HCT116 (cell line): ENCODE measurements around the gene KRT86. TPM values are rescaled to one million over a fixed set of nuclear protein-coding genes. Genes with fewer than 3 reads are reported as not detected.

Experiments used
- ATAC-seq: fragments of 200-7000 bp; cut with Tn5 transposase; 2 replicates; pipeline ENCODE4 v1.9.1; 2020; ENCODE audit warnings: mild to moderate bottlenecking, moderate library complexity
- BruUV-seq: library from RNA; stranded (reverse); fragments of 400-500 nt; replicated peaks from 2 replicates; lab custom pipeline; 2021; lab: Mats Ljungman, UMichigan
- CTCF ChIA-PET: fragments of 300-600 bp; sonication (Branson Sonifier 250); formaldehyde crosslinking; loops from one replicate; lab custom pipeline; 2021; ENCODE audit warnings: antibody characterized with exemption; lab: Charles Lee
- POLR2A ChIA-PET: fragments of 300-600, 350-600 bp; sonication (Branson Sonifier 250); formaldehyde crosslinking; loops from one replicate; lab custom pipeline; 2021; ENCODE audit warnings: antibody characterized with exemption; lab: Charles Lee
- RAD21 ChIA-PET, 2 experiments: fragments of 300-600 bp; sonication (Branson Sonifier 250); formaldehyde crosslinking; loops; one replicate each; lab custom pipeline; 2023; ENCODE audit warnings: low total read pairs in 2 of 2; ENCODE audit not compliant: uncharacterized antibody in 2 of 2, unreplicated experiment in 2 of 2, low non-redundant PET in 1 of 2; lab: Charles Lee
- DNase-seq: peaks from one replicate; pipeline ENCODE4 v3.0.0-alpha.2; 2010; ENCODE audit warnings: low read depth, low spot score
- H2AFZ ChIP-seq: fragments of 200-600 bp; shearing (Covaris generic), sonication (generic); 2 replicates; pipeline ENCODE4 v1.6.1; 2017; ENCODE audit warnings: low read depth, mixed run types, mixed read lengths, antibody characterized with exemption, low read length; ENCODE audit not compliant: poor library complexity, severe bottlenecking
- H3K27ac ChIP-seq: 2 replicates; pipeline ENCODE4 v1.5.1; 2012; ENCODE audit warnings: low read depth, low read length
- H3K27me3 ChIP-seq: fragments of 200-600 bp; sonication (generic); 2 replicates; pipeline ENCODE4 v1.6.1; 2016; ENCODE audit warnings: mixed run types, low read length, mixed read lengths; ENCODE audit not compliant: insufficient read depth
- H3K36me3 ChIP-seq, 2 experiments: fragments of 200-500 bp in 1 of 2; fragments of 200-600 bp in 1 of 2; sonication (Bioruptor generic) in 1 of 2; sonication (generic) in 1 of 2; 2 replicates each; pipeline versions ENCODE4 v1.5.1 to v1.6.1; 2014 to 2016; ENCODE audit warnings: low read length in 2 of 2, inconsistent platforms in 1 of 2, mixed read lengths in 1 of 2, mixed run types in 1 of 2; ENCODE audit not compliant: insufficient read depth in 2 of 2, control insufficient read depth in 1 of 2
- H3K4me1 ChIP-seq, 2 experiments: fragments of 200-600 bp in 1 of 2; sonication (generic) in 1 of 2; 2 replicates each; pipeline versions ENCODE4 v1.5.1 to v1.6.1; 2012 to 2017; ENCODE audit warnings: low read length in 2 of 2, inconsistent platforms in 1 of 2, mild to moderate bottlenecking in 1 of 2, mixed read lengths in 1 of 2, mixed run types in 1 of 2, moderate library complexity in 1 of 2; ENCODE audit not compliant: insufficient read depth in 2 of 2, control insufficient read depth in 1 of 2
- H3K4me2 ChIP-seq: fragments of 200-600 bp; sonication (generic); 2 replicates; pipeline ENCODE4 v1.6.1; 2017; ENCODE audit warnings: mixed run types, low read length, mixed read lengths
- H3K4me3 ChIP-seq, 2 experiments: fragments of 200-600 bp in 1 of 2; sonication (generic) in 1 of 2; replicated peaks in 1 of 2; 2 replicates each; pipeline ENCODE4 v1.5.1; 2011 to 2016; ENCODE audit warnings: low read length in 2 of 2, control low read depth in 1 of 2, low read depth in 1 of 2, mild to moderate bottlenecking in 1 of 2, mixed read lengths in 1 of 2, mixed run types in 1 of 2
- H3K79me2 ChIP-seq: fragments of 200-600 bp; sonication (generic); 2 replicates; pipeline ENCODE4 v1.6.1; 2017; ENCODE audit warnings: mild to moderate bottlenecking, mixed run types, low read length, moderate library complexity, mixed read lengths; ENCODE audit not compliant: insufficient read depth
- H3K9ac ChIP-seq: fragments of 200-600 bp; sonication (generic); 2 replicates; pipeline ENCODE4 v1.6.1; 2016; ENCODE audit warnings: low read length, mixed read lengths
- H3K9me2 ChIP-seq: fragments of 200-600 bp; sonication (generic), shearing (Covaris generic); 2 replicates; pipeline ENCODE4 v1.6.1; 2017; ENCODE audit warnings: mixed run types, mild to moderate bottlenecking, moderate library complexity; ENCODE audit not compliant: insufficient read depth
- H3K9me3 ChIP-seq, 2 experiments: fragments of 200-500 bp in 1 of 2; fragments of 200-600 bp in 1 of 2; sonication (Bioruptor generic) in 1 of 2; sonication (generic) in 1 of 2; 2 replicates each; pipeline ENCODE4 v1.6.1; 2014 to 2017; ENCODE audit warnings: low read length in 2 of 2, mixed read lengths in 2 of 2, inconsistent platforms in 1 of 2, low read depth in 1 of 2, mild to moderate bottlenecking in 1 of 2, mixed run types in 1 of 2, moderate library complexity in 1 of 2; ENCODE audit not compliant: control insufficient read depth in 1 of 2, insufficient read depth in 1 of 2
- H4K20me1 ChIP-seq: fragments of 200-600 bp; sonication (generic), shearing (Covaris generic); 2 replicates; pipeline ENCODE4 v1.6.1; 2017; ENCODE audit warnings: mixed run types, mild to moderate bottlenecking, moderate library complexity; ENCODE audit not compliant: insufficient read depth
- CBX3 ChIP-seq: IDR thresholded peaks from 2 replicates; pipeline ENCODE4 v1.6.1; 2012; ENCODE audit warnings: low read depth
- CTCF ChIP-seq, 3 experiments: fragments of 200-600 bp in 1 of 3; sonication (generic) in 1 of 3; IDR thresholded peaks in 2 of 3; conservative IDR thresholded peaks in 1 of 3; 2 replicates each; pipeline ENCODE4 v1.5.1; 2012 to 2017; ENCODE audit warnings: low read depth in 2 of 3, low read length in 2 of 3, antibody characterized with exemption in 1 of 3, borderline replicate concordance in 1 of 3, control low read depth in 1 of 3, mild to moderate bottlenecking in 1 of 3, mixed read lengths in 1 of 3, mixed run types in 1 of 3, moderate library complexity in 1 of 3; ENCODE audit not compliant: insufficient read depth in 1 of 3
- ELF1 ChIP-seq: IDR thresholded peaks from 2 replicates; pipeline ENCODE4 v1.6.1; 2012; ENCODE audit warnings: low read depth, borderline replicate concordance
- JUND ChIP-seq: IDR thresholded peaks from 2 replicates; pipeline ENCODE4 v1.6.1; 2012
- POLR2AphosphoS5 ChIP-seq: IDR thresholded peaks from 2 replicates; pipeline ENCODE4 v1.6.1; 2011; ENCODE audit warnings: mild to moderate bottlenecking, low read depth, low read length, moderate library complexity
- SRF ChIP-seq: IDR thresholded peaks from 2 replicates; pipeline ENCODE4 v1.6.1; 2012; ENCODE audit warnings: low read depth
- TCF7L2 ChIP-seq: IDR thresholded peaks from 2 replicates; pipeline ENCODE4 v1.7.0; 2011; ENCODE audit warnings: borderline replicate concordance, inconsistent platforms; ENCODE audit not compliant: insufficient read depth, insufficient read length; ENCODE audit errors: extremely low read depth
- ZBTB33 ChIP-seq: IDR thresholded peaks from 2 replicates; pipeline ENCODE4 v1.6.1; 2011; ENCODE audit warnings: mild to moderate bottlenecking, low read length, moderate library complexity; ENCODE audit not compliant: insufficient replicate concordance; ENCODE audit errors: extremely low read depth
- intact Hi-C: fragments of 100-400 bp; cut with micrococcal nuclease; formaldehyde crosslinking; loops from 2 replicates; pipeline ENCODE4 v1.10.0; 2022
- total RNA-seq: library from RNA; stranded (reverse); gene quantifications from one replicate; pipeline ENCODE4 v1.2.1, GENCODE V29; 2021; ENCODE audit not compliant: unreplicated experiment

KRT86 gene
- total RNA-seq, 1 experiment from 2014 or later, result 1.5 TPM

- Histone ChIP-seq H4K20me1 (no peaks in the 10 kb centered on the region), H3K36me3 (no peaks in the 10 kb centered on the region), H3K4me3 (no peak overlapping the region), H3K9ac (no peak overlapping the region), H3K4me2 (no peak overlapping the region), H3K79me2 (no peaks in the 10 kb centered on the region), H2AFZ (no peak overlapping the region), H3K27ac (no peak overlapping the region), H3K4me1 (peaks cover 10 to 36% of the 10 kb centered on the region in 2 experiments), H3K27me3 (no peaks in the 10 kb centered on the region), H3K9me2 (no peaks in the 10 kb centered on the region), H3K9me3 (no peaks in the 10 kb centered on the region)
- DNase-seq, result no peak
- ChIA-PET CTCF (interaction anchor here (0.9 to 2.7 kb wide), 6 partner anchors 9 to 62 kb away, joined by 3 to 17 read pairs (median 4); no protein-coding TSS in a partner anchor), POLR2A (interaction anchor here (1.7 kb wide), 1 partner anchor 30 kb away, joined by 4 read pairs; no protein-coding TSS in a partner anchor), RAD21 (no interaction called here)
- no peak for TF ChIP-seq ELF1
- TF ChIP-seq POLR2AphosphoS5, result no peak
- TF ChIP-seq SRF, result no peak
- TF ChIP-seq ZBTB33, result no peak
- no peak for TF ChIP-seq JUND
- TF ChIP-seq TCF7L2, result no peak
- TF ChIP-seq CBX3, result no peak
- no peak for TF ChIP-seq CTCF (IDR thresholded peaks at IDR 0.05 in 2 of 3, conservative IDR thresholded peaks at IDR 0.05 in 1 of 3; ENCODE audit: borderline replicate concordance in 1 of 3, insufficient read depth in 1 of 3, low read depth in 2 of 3, low read length in 2 of 3)
- intact Hi-C loops, result no loop called here
- no peak for ATAC-seq
- no TSS peak for BruUV-seq
These were observed 36.3 kb downstream of the KRT86 start for GRCh38 chr12:52310622-52311284.
